Muscle layer of colon (tissue), 2 donors: ENCODE measurements around the gene SOX8.

Experiments used
- H3K27ac ChIP-seq: one replicate; pipeline ENCODE4 v1.7.0; 2013; ENCODE audit warnings: low read depth, mild to moderate bottlenecking, low read length, moderate library complexity
- H3K27me3 ChIP-seq, 2 donors: one replicate each; pipeline ENCODE4 v1.7.0; 2013; ENCODE audit warnings: low read length in 2 of 2, mild to moderate bottlenecking in 2 of 2; ENCODE audit not compliant: insufficient read depth in 2 of 2, control insufficient read depth in 1 of 2
- H3K36me3 ChIP-seq: one replicate; pipeline ENCODE4 v1.7.0; 2013; ENCODE audit warnings: mild to moderate bottlenecking, low read length; ENCODE audit not compliant: insufficient read depth
- H3K4me1 ChIP-seq: one replicate; pipeline ENCODE4 v1.7.0; 2013; ENCODE audit warnings: mild to moderate bottlenecking, low read length; ENCODE audit not compliant: insufficient read depth
- H3K4me3 ChIP-seq, 2 donors: one replicate each; pipeline ENCODE4 v1.7.0; 2013; ENCODE audit warnings: low read length in 2 of 2, low read depth in 1 of 2, mild to moderate bottlenecking in 1 of 2, moderate library complexity in 1 of 2
- H3K9ac ChIP-seq: one replicate; pipeline ENCODE4 v1.7.0; 2013; ENCODE audit warnings: low read length
- H3K9me3 ChIP-seq: one replicate; pipeline ENCODE4 v1.7.0; 2013; ENCODE audit warnings: mild to moderate bottlenecking, low read length
- donor health status: abdominal sarcoma.
- donor health status: Adenocarcinoma of cecum.

The SOX8 gene

GRCh38 chr16:959232-960040 is 22.1 kb upstream of the SOX8 start:
- no peaks in the 10 kb centered on the region for H3K4me1 ChIP-seq
- no peaks in the 10 kb centered on the region for H3K9me3 ChIP-seq
- H3K4me3 ChIP-seq: no peak overlapping the region
- no peaks in the 10 kb centered on the region for H3K27me3 ChIP-seq
- H3K9ac ChIP-seq: no peak overlapping the region
- peaks cover 4% of the 10 kb centered on the region for H3K36me3 ChIP-seq
- no peak overlapping the region for H3K27ac ChIP-seq

DNA sequence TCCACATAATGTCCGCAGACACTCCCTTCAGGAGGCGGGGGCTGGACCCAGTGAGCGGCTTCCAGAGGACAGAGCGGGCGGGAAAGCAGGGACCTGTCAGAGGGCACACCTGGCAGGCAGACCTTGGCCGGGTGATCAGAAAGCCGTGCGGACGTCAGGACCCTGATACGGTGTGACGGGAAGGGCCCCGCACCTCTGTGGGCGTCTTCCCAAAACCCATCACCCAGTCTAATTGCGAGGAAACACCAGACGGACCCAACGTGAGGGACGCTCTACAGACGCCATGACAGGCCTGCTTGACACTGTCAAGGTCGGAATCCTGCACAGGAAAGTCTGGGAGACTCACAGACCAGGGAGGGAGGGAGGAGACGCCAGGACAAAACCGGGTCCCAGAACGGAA is 19.2 kb upstream of the SOX8 start:
- no peaks in the 10 kb centered on the region for H3K27me3 ChIP-seq
- H3K9ac ChIP-seq: no peak overlapping the region
- H3K4me3 ChIP-seq: no peak overlapping the region
- H3K27ac ChIP-seq: no peak overlapping the region
- H3K4me1 ChIP-seq: no peaks in the 10 kb centered on the region
- H3K36me3 ChIP-seq: no peaks in the 10 kb centered on the region
- H3K9me3 ChIP-seq: no peaks in the 10 kb centered on the region

GRCh38 chr16:962901-963814 is 18.4 kb upstream of the SOX8 start:
- Histone ChIP-seq H3K9me3 (no peaks in the 10 kb centered on the region), H3K4me3 (no peak overlapping the region), H3K27ac (no peak overlapping the region), H3K4me1 (no peaks in the 10 kb centered on the region), H3K27me3 (no peaks in the 10 kb centered on the region), H3K9ac (no peak overlapping the region), H3K36me3 (no peaks in the 10 kb centered on the region)

DNA sequence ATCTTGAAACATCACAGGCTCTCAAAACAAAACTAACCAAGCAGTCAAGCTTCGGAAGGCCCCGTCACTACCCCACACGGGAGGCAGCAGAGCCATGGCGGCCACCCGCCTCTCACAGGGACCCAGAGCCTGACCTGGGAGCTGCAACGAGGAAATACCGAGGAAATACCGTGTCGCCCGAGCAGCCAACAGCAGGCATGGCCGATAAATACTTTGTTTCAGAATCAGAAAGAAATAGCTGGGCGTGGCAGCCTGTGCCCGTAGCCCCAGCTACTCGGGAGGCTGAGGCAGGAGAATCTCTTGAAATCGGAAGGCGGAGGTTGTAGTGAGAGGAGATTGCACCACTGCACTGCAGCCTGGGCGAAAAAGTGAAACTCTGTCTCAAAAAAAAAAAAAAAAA is 17.7 kb upstream of the SOX8 start:
- H3K36me3 ChIP-seq: peaks cover 4% of the 10 kb centered on the region
- H3K4me1 ChIP-seq: no peaks in the 10 kb centered on the region
- H3K9ac ChIP-seq: no peak overlapping the region
- H3K9me3 ChIP-seq: no peaks in the 10 kb centered on the region
- no peaks in the 10 kb centered on the region for H3K27me3 ChIP-seq
- no peak overlapping the region for H3K4me3 ChIP-seq
- no peak overlapping the region for H3K27ac ChIP-seq

GRCh38 chr16:964356-965035 is 17.1 kb upstream of the SOX8 start:
- Histone ChIP-seq H3K4me1 (peaks cover 3% of the 10 kb centered on the region), H3K4me3 (no peak overlapping the region), H3K27ac (no peak overlapping the region), H3K9ac (no peak overlapping the region), H3K9me3 (no peaks in the 10 kb centered on the region), H3K36me3 (peaks cover 4% of the 10 kb centered on the region), H3K27me3 (no peaks in the 10 kb centered on the region)

DNA sequence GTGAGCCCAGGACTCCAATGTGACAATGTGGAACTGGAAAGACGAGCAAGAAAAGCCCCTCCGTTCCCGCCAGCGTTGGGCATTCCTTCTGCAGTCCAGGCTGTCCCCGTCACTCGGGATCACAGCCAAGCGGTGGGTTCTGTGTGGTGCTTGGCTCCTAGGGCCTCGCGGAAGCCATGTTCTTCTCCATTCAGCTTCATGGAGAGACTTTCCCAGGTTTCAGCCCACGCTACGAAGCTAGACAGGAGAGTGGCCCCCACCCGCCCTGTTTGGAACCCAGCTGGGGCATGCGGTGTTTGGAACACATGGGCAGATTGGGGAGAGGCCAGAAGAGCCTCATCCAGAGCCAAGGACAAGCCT is 16.6 kb upstream of the SOX8 start:
- no peak overlapping the region for H3K27ac ChIP-seq

DNA sequence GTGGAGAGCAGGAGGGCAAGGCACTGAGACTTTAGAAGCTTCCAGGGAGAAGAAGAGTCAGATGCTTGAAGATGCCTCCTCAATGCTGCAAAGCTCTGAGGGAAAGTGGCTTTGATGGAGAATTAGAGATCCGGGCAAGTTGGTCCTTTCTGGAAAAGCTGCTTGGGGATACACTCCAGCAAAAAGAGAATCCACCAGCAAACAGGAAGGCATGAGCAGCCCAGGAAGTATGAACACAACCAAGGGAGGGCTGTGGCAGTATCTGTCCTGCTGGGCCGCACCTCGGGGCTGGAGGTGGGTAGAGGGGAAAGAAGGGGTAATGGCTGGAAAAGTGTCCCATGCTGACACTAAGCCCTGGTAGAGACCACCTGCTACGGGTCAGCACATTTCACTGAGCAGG is 16.1 kb upstream of the SOX8 start:
- Histone ChIP-seq H3K27ac (no peak overlapping the region), H3K4me3 (no peak overlapping the region)

More for the DNA sequence above, 16.6 kb upstream of the SOX8 start:
- H3K4me1 ChIP-seq: peaks cover 8% of the 10 kb centered on the region
- H3K9ac ChIP-seq: no peak overlapping the region
- no peaks in the 10 kb centered on the region for H3K9me3 ChIP-seq
- no peaks in the 10 kb centered on the region for H3K27me3 ChIP-seq
- no peak overlapping the region for H3K4me3 ChIP-seq
- H3K36me3 ChIP-seq: peaks cover 4% of the 10 kb centered on the region

DNA sequence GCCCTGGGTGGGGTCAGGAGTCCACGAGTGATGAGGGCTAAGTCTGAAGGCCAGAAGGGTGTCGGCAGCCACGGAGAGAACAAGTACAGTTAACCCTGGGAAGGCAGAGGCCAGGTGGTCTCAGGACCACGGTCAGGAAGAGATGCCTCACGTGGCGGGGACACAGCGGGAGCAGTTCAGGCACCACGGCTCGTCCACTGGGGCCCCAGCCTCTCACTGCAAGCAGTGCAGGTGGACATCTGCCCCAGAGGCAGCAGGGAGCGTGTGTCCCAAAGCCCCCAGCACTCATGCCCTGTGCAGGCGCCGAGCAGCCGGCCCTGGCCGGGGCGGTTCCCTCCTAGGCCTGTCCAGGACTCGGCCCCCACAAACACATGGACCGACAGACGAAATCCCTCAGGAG is 15.5 kb upstream of the SOX8 start:
- peaks cover 9% of the 10 kb centered on the region for H3K4me1 ChIP-seq
- no peaks in the 10 kb centered on the region for H3K9me3 ChIP-seq
- no peak overlapping the region for H3K4me3 ChIP-seq
- H3K27ac ChIP-seq: no peak overlapping the region
- no peaks in the 10 kb centered on the region for H3K27me3 ChIP-seq
- H3K36me3 ChIP-seq: peaks cover 4% of the 10 kb centered on the region
- H3K9ac ChIP-seq: no peak overlapping the region

More for the DNA sequence above, 16.1 kb upstream of the SOX8 start:
- Histone ChIP-seq H3K36me3 (peaks cover 4% of the 10 kb centered on the region), H3K27me3 (no peaks in the 10 kb centered on the region), H3K9me3 (no peaks in the 10 kb centered on the region), H3K4me1 (peaks cover 9% of the 10 kb centered on the region), H3K9ac (no peak overlapping the region)

DNA sequence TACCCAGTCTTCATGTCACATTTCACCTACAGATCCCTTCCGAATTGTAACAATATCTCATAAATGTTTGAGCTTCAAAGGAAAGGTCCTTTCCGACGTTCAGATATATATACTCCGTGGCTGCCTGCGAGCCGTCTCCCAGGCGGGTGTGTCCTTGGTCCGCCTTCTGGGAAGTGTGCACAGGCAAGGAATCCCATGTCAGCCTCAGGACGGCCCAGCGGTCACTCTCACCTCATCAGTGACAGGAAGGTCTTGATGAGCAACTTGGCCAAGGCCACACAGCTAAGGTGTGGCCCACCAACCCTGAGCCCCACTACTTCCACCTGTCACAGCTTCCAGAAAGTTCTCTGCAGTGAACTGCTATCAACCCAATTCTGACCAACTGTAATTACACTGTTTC is 15.1 kb upstream of the SOX8 start:
- no peak overlapping the region for H3K9ac ChIP-seq
- H3K27ac ChIP-seq: no peak overlapping the region
- no peaks in the 10 kb centered on the region for H3K27me3 ChIP-seq
- no peaks in the 10 kb centered on the region for H3K9me3 ChIP-seq
- peaks cover 9% of the 10 kb centered on the region for H3K4me1 ChIP-seq
- H3K36me3 ChIP-seq: peaks cover 4% of the 10 kb centered on the region
- H3K4me3 ChIP-seq: no peak overlapping the region

DNA sequence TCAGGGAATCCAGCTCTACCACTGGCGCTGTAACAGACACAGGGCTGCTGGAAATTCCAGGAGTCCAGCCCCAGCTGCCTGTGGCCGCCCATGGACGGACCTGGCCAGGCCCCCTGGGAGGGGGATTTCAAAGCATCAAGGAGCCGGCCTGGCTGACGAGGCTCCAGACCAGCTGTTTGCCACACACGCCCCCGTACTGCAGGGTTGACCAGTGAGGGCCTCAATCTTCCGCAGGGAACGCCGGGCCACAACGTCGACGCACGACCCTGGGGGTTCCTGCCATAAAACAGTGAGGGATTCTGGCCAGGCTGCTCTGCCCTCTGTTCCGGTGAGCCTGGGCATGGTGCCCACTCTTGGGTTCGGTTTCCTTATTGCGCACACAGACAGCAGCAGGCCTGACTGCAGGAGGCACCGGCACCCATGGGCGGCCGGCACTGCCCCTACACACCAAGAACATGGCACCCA is 14.5 kb upstream of the SOX8 start:
- no peaks in the 10 kb centered on the region for H3K27me3 ChIP-seq
- H3K9ac ChIP-seq: no peak overlapping the region
- no peaks in the 10 kb centered on the region for H3K9me3 ChIP-seq
- no peak overlapping the region for H3K27ac ChIP-seq
- no peak overlapping the region for H3K4me3 ChIP-seq
- peaks cover 4% of the 10 kb centered on the region for H3K36me3 ChIP-seq
- H3K4me1 ChIP-seq: peaks cover 9% of the 10 kb centered on the region

DNA sequence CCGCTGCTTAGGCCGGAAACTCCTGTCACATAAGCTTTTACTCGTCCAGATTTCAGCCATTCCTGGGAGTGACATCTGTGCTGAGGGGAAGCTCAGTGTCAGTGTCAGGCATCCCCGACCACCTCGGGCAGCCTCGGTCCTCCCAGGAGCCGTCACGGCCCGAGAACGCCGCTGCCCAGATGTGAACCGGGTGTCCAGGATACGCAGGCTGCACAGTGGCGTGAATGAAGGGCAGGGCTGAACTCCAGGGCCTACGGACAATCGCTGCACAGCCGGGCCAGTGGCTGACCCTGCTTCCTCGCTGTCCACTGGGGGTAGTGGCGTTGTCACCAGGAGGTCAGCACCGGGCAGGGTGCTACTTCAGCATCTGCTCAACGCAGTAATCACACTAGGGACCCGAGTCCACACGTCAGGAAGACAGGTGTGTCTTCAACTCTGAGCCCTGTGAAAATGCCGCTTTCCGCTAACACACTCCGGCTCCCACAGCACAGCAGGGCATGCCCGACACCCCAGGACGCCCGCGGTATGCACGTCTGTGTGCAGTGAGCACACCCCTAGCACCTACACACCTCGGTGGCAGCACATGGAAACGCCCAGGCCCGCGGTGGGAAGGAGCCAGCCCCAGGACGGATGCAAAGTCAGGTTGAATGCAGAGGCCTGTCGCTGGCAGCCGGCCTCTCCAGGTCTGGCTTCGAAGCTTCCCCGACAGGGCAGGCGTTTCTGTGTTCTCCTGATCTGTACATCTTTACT is 13.8 kb upstream of the SOX8 start:
- Histone ChIP-seq H3K27ac (no peak overlapping the region), H3K4me3 (no peak overlapping the region), H3K36me3 (peaks cover 4% of the 10 kb centered on the region), H3K9me3 (no peaks in the 10 kb centered on the region), H3K27me3 (no peaks in the 10 kb centered on the region), H3K4me1 (peaks cover 9% of the 10 kb centered on the region), H3K9ac (no peak overlapping the region)
